GM06990 (cell line): Measurements from ENCODE around the gene RBKS.
A peak's percentile ranks its signal among the peaks of the same experiment; 100 is the strongest.
"Not testable (repeated sequence)": the region's sequence is repeated elsewhere in the genome, so short reads cannot be mapped to it uniquely, and the experiment has no call there.

Experiments used
- DNase-seq: peaks from one replicate; pipeline ENCODE4 v3.0.0-alpha.2; 2011; ENCODE audit not compliant: insufficient read length; ENCODE audit errors: extremely low read depth
- H3K27me3 ChIP-seq: replicated peaks from 2 replicates; pipeline ENCODE4 v1.6.0; 2011; ENCODE audit warnings: low read length; ENCODE audit not compliant: control insufficient read depth, insufficient read depth
- H3K36me3 ChIP-seq: 2 replicates; pipeline ENCODE4 v1.5.1; 2011; ENCODE audit warnings: low read length; ENCODE audit not compliant: control insufficient read depth, insufficient read depth
- H3K4me3 ChIP-seq: replicated peaks from 2 replicates; pipeline ENCODE4 v1.5.1; 2011; ENCODE audit warnings: low read depth, mild to moderate bottlenecking, control low read depth, low read length
- TF ChIP-seq, protein P1 (sequence below): IDR thresholded peaks from 2 replicates; pipeline ENCODE4 v1.5.1; 2011; ENCODE audit warnings: low read length, control low read depth, mild to moderate bottlenecking, inconsistent platforms; ENCODE audit not compliant: insufficient read depth, poor library complexity, severe bottlenecking

RBKS gene

DNA sequence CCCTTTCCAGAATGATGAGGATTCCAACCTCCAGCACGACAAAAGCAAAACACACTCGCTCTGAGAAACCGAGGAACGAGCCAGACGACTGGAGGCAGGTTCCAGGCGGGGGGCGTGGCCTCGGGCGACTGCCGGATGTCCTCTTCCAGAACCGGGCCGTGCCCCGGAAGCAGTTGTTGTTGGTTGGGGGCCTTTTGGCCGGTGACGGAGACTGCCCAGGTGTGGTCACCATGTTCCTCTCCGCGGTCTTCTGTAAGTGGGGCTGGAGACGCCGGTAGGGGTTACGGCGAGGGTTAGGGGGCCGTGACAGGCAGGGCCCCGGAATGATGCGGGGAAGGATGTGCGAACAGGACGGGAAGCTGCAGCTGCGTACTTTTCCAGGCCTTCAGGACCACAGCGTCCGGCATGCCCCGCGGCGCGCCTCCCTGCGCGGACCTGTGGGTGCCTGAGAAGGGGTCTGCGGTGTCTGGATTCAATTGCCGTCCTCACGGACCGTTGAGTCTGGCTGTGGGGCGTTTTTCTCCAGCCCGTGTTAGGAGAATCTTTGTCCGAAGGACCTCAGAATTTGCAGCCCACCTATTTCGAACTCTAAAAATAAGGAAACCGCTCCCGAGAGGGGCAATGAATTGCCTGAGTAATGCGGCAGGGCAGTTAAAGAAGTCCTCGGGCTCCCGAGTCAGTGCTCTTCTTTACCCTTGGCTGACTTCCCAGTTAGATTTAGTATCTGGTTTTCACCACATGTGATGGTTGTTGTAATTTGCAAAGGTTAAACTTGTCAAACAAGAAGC lies 118.4 kb downstream of the RBKS start, which contains the start of gene MRPL33:
Gene MRPL33, plus strand, starts transcription at position 172 of the 788 bp plus-strand sequence. Its CDS starts 59 bp downstream, at position 231.
- TF ChIP-seq, protein P1, sequence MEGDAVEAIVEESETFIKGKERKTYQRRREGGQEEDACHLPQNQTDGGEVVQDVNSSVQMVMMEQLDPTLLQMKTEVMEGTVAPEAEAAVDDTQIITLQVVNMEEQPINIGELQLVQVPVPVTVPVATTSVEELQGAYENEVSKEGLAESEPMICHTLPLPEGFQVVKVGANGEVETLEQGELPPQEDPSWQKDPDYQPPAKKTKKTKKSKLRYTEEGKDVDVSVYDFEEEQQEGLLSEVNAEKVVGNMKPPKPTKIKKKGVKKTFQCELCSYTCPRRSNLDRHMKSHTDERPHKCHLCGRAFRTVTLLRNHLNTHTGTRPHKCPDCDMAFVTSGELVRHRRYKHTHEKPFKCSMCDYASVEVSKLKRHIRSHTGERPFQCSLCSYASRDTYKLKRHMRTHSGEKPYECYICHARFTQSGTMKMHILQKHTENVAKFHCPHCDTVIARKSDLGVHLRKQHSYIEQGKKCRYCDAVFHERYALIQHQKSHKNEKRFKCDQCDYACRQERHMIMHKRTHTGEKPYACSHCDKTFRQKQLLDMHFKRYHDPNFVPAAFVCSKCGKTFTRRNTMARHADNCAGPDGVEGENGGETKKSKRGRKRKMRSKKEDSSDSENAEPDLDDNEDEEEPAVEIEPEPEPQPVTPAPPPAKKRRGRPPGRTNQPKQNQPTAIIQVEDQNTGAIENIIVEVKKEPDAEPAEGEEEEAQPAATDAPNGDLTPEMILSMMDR, result no peak

DNA sequence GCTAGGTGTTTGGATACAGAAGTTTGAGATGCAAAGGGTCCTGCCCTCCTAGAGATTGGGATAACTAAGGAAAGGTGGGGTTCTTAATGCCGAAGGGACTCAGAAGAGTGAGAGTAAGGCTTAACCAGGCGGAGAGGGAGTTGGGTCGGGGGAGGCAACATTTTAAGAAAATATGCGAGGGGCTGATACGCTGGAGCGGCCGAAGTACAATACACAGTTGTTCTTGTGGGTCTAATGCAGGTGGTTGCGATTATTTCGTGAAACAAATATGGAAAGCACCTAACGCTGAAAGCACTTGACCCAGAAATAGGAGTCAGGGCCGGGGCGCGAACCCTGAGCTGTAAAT lies 119.0 kb downstream of the RBKS start:
- Histone ChIP-seq H3K4me3 (peak overlapping the region; percentile 94), H3K27me3 (no peaks in the 10 kb centered on the region), H3K36me3 (peaks cover 3% of the 10 kb centered on the region)
- no peak for DNase-seq
- TF ChIP-seq, protein P1, result no peak

More for the DNA sequence above, 118.4 kb downstream of the RBKS start, which contains the start of gene MRPL33:
- peak; percentile 88 for DNase-seq
- H3K36me3 ChIP-seq, result peaks cover 3% of the 10 kb centered on the region
- H3K4me3 ChIP-seq, result peak within 1 kb of the TSS; percentile 94
- no peaks in the 10 kb centered on the region for H3K27me3 ChIP-seq

DNA sequence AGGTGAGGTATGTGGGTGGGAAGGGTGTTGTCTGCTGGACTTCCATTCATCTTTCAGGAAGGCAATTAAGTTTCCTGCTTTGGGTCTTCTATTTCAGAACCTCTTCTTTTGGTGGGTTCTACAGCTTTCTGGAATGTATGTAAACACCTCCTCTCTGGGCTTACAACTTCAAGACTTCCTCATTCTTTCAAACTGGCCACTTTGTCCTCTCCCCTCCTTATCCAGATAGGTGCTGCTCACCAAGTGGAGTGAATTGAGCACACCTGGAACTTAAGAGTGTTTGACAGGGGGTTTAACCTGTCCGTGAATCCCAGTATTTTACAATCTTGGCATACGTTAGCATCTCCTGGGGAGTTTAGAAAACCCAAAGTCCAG lies 123.9 kb downstream of the RBKS start:
- Histone ChIP-seq H3K36me3 (no peaks in the 10 kb centered on the region), H3K27me3 (no peaks in the 10 kb centered on the region), H3K4me3 (no peak overlapping the region)
- no peak for DNase-seq
- TF ChIP-seq, protein P1, result no peak

DNA sequence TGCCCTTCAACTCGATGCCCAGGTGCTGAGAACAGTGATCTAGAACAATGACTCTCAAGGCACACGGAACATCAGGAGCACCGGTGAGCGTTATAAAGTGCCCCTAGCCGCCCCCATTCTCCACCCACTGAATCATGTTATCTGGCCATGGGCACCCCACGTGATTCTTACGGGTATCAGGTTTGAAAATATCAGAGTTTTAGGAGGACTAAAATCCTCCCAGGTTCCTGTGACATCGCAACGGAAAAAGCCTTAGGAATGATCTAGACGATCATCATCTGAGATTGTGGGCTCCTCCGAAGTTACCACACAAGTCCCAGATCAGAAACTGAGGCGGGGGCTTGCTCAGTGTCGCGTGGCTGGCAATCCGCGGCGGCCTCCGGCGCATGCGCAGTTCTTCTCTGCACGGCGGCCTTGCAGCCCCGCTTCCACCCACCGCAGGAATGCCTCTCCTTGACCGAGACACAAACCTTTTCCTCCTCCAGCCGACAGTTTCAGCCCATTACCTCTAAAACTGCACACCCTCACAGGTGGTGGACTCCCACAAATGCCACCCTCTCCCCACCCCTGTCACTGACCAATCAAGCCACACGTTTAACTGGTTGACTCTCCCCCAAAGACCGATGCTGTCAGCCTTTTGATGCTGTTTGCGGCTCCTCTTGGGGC lies 124.4 kb downstream of the RBKS start:
- Histone ChIP-seq H3K36me3 (no peaks in the 10 kb centered on the region), H3K4me3 (no peak overlapping the region), H3K27me3 (no peaks in the 10 kb centered on the region)
- DNase-seq, result no peak
- TF ChIP-seq, protein P1, result no peak

DNA sequence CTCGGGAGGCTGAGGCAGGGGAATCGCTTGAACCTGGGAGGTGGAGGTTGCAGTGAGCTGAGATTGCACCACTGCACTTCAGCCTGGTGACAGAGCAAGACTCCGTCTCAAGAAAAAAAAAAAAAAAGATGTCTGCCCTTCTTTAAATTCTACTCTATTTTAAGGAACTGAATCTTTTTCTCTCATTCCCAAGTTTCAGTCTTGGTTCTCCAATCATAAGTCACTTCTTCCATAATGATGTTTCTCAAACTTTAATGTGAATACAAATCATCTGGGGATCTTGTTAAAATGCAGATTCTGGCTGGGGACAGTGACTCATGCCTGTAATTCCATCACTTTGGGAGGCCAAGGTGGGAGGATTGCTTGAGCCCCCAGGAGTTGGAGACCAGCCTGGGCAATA lies 125.7 kb downstream of the RBKS start:
- H3K27me3 ChIP-seq, result not testable (repeated sequence)

DNA sequence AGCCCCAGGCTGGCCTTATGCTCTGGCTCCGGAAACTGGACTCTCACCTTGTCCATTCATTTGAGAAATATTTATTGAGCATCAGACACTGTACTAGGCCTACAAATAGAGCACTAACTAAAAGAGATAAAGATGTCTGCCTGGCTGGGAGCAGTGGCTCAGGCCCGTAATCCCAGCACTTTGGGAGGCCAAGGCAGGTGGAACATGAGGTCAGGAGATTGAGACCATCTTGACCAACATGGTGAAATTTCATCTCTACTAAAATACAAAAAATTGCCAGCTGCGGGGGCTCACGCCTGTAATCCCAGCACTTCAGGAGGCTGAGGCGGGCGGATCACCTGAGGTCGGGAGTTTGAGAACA lies 126.3 kb downstream of the RBKS start:
- TF ChIP-seq, protein P1, result no peak
- no peak overlapping the region for H3K4me3 ChIP-seq
- no peaks in the 10 kb centered on the region for H3K27me3 ChIP-seq

More for the DNA sequence above, 125.7 kb downstream of the RBKS start:
- not testable (repeated sequence) for H3K36me3 ChIP-seq, H3K4me3 ChIP-seq, DNase-seq

More for the DNA sequence above, 126.3 kb downstream of the RBKS start:
- no peaks in the 10 kb centered on the region for H3K36me3 ChIP-seq
- no peak for DNase-seq
